K562 (cell line): ENCODE measurements around the gene GJB4. TPM values are rescaled to one million over a fixed set of nuclear protein-coding genes. Genes with fewer than 3 reads are reported as not detected.

Experiments used
- ATAC-seq: fragments of 200-7000 bp; cut with Tn5 transposase; 3 replicates; pipeline ENCODE4 v1.9.1; 2020; ENCODE audit warnings: moderate library complexity
- BruUV-seq: library from RNA; stranded (reverse); fragments of 400-500 nt; replicated peaks from 2 replicates; lab custom pipeline; 2021; lab: Mats Ljungman, UMichigan
- CTCF ChIA-PET: fragments of 300-600 bp; formaldehyde crosslinking; extraction: SDS; loops from one replicate; lab custom pipeline; 2021; ENCODE audit warnings: low intra/inter-chr PET ratio; lab: Yijun Ruan, JAX
- POLR2A ChIA-PET: fragments of 300-600, 350-650 bp; sonication (Branson Sonifier 250); formaldehyde crosslinking; extraction: SDS; loops from one replicate; lab custom pipeline; 2021; ENCODE audit warnings: antibody characterized with exemption, inconsistent platforms; lab: Yijun Ruan, JAX
- DNase-seq, 4 experiments: peaks; one replicate each; pipeline versions ENCODE4 v3.0.0 to v3.0.0-alpha.2; 2011 to 2018; ENCODE audit warnings: low spot score in 3 of 4, mixed read lengths in 3 of 4; ENCODE audit errors: extremely low read depth in 1 of 4
- FAIRE-seq: peaks from 2 replicates; lab custom pipeline; 2011; peaks lifted over from hg19 to GRCh38; lab: Jason Lieb, UNC
- H2AFZ ChIP-seq: 2 replicates; pipeline ENCODE4 v1.6.0; 2011; ENCODE audit warnings: low read depth, low read length, control low read depth, inconsistent platforms
- H3K27ac ChIP-seq: fragments of 200-600 bp; 3 replicates; pipeline ENCODE4 v1.8.0; 2011; ENCODE audit warnings: low read depth, mild to moderate bottlenecking, control low read depth, inconsistent platforms, low read length, moderate library complexity, mixed read lengths; ENCODE audit errors: extremely low read depth
- H3K27me3 ChIP-seq, 2 experiments: fragments of 300-600 bp in 1 of 2; 2 replicates in 1 of 2; 3 replicates in 1 of 2; pipeline versions ENCODE4 v1.6.0 to v1.8.0; 2011; ENCODE audit warnings: inconsistent platforms in 2 of 2, low read length in 2 of 2, mild to moderate bottlenecking in 1 of 2, mixed read lengths in 1 of 2, moderate library complexity in 1 of 2; ENCODE audit not compliant: control insufficient read depth in 2 of 2, insufficient read depth in 2 of 2
- H3K36me3 ChIP-seq: fragments of 300-600 bp; 3 replicates; pipeline ENCODE4 v1.8.0; 2011; ENCODE audit warnings: mild to moderate bottlenecking, low read length, inconsistent platforms; ENCODE audit not compliant: control insufficient read depth, insufficient read depth
- H3K4me1 ChIP-seq, 2 experiments: fragments of 200-600 bp in 1 of 2; replicated peaks in 1 of 2; 2 replicates in 1 of 2; 3 replicates in 1 of 2; pipeline versions ENCODE4 v1.5.1 to v1.8.0; 2011; ENCODE audit warnings: inconsistent platforms in 2 of 2, low read length in 2 of 2, mild to moderate bottlenecking in 1 of 2, mixed read lengths in 1 of 2, moderate library complexity in 1 of 2; ENCODE audit not compliant: control insufficient read depth in 2 of 2, insufficient read depth in 2 of 2
- H3K4me2 ChIP-seq: 2 replicates; pipeline ENCODE4 v1.6.1; 2011; ENCODE audit warnings: low read length, control low read depth, inconsistent platforms, mixed read lengths; ENCODE audit not compliant: insufficient read depth
- H3K4me3 ChIP-seq: fragments of 200-600 bp; sonication (generic), shearing (Covaris generic); 2 replicates; pipeline ENCODE4 v1.5.1; 2016; ENCODE audit warnings: control low read depth, inconsistent platforms
- H3K79me2 ChIP-seq: fragments of 200-600 bp; 3 replicates; pipeline ENCODE4 v1.8.0; 2011; ENCODE audit warnings: low read length, inconsistent platforms; ENCODE audit not compliant: control insufficient read depth, insufficient read depth
- H3K9ac ChIP-seq, 2 experiments: 2 replicates each; pipeline versions ENCODE4 v1.6.0 to v1.6.1; 2011; ENCODE audit warnings: low read depth in 2 of 2, low read length in 2 of 2, control low read depth in 1 of 2, inconsistent platforms in 1 of 2, mild to moderate bottlenecking in 1 of 2, mixed read lengths in 1 of 2; ENCODE audit not compliant: insufficient read depth in 1 of 2
- H3K9me1 ChIP-seq: one replicate; pipeline ENCODE4 v1.6.0; 2011; ENCODE audit warnings: inconsistent platforms, mild to moderate bottlenecking, low read length, moderate library complexity; ENCODE audit not compliant: control insufficient read depth, insufficient read depth
- H3K9me3 ChIP-seq: replicated peaks from 2 replicates; pipeline ENCODE4 v1.5.1; 2011; ENCODE audit warnings: low read depth, low read length, inconsistent platforms; ENCODE audit not compliant: control insufficient read depth, insufficient read depth
- H4K20me1 ChIP-seq: replicated peaks from 2 replicates; pipeline ENCODE4 v1.6.1; 2011; ENCODE audit warnings: low read length, inconsistent platforms, mixed read lengths; ENCODE audit not compliant: control insufficient read depth, insufficient read depth
- GATAD2B ChIP-seq: fragments of 450-650 bp; IDR thresholded peaks from 2 replicates; pipeline ENCODE4 v1.6.1; 2017; ENCODE audit warnings: mild to moderate bottlenecking, borderline replicate concordance
- NFIC ChIP-seq: fragments of 450-650 bp; IDR thresholded peaks from 2 replicates; pipeline ENCODE4 v1.6.1; 2017; ENCODE audit warnings: mild to moderate bottlenecking, inconsistent platforms
- SAFB ChIP-seq: fragments of 200-400 bp; formaldehyde crosslinking; IDR thresholded peaks from 2 replicates; pipeline ENCODE4 v1.6.1; 2017; ENCODE audit warnings: low read depth, low read length, borderline replicate concordance
- TGIF2 ChIP-seq: sonication (generic); formaldehyde crosslinking; IDR thresholded peaks from 2 replicates; pipeline ENCODE4 v1.8.1; 2022; ENCODE audit warnings: mild to moderate bottlenecking, missing genetic modification reagents, moderate library complexity
- ZNF311 ChIP-seq: fragments of 250-450 bp; sonication (Bioruptor Pico); IDR thresholded peaks from 2 replicates; pipeline ENCODE4 v1.4.0; 2020; ENCODE audit warnings: mild to moderate bottlenecking, moderate library complexity
- ZNF347 ChIP-seq: fragments of 450-650 bp; formaldehyde crosslinking; IDR thresholded peaks from 2 replicates; pipeline ENCODE4 v1.4.0; 2020; ENCODE audit warnings: low read depth, mild to moderate bottlenecking, moderate library complexity
- WGBS: fragments of 100-300 bp; shearing (Covaris generic); methylation state at CpG from one replicate; pipeline ENCODE4 v1.1.6; 2016; ENCODE audit warnings: low coverage, mixed read lengths; ENCODE audit not compliant: insufficient coverage; ENCODE audit errors: missing lambda C conversion rate; 5-methylcytosine and 5-hydroxymethylcytosine counted together
- in situ Hi-C: fragments of 300-500 bp; cut with MboI; formaldehyde crosslinking; loops from 4 replicates; pipeline ENCODE4 v1.15.0; 2018; ENCODE audit warnings: inconsistent platforms, mixed read lengths
- intact Hi-C: fragments of 100-400 bp; cut with micrococcal nuclease; formaldehyde crosslinking; loops from 2 replicates; pipeline ENCODE4 v1.14.2; 2022
- polyA plus RNA-seq, 8 experiments: library from polyadenylated mRNA; depleted of rRNA in 4 of 8; stranded (reverse) in 5 of 8; unstranded in 3 of 8; fragments of >200 nt; fragmentation: Nextera tagmentation in 2 of 8; fragmentation: Illumina TruSeq in 1 of 8; extraction: Ambion mirVana in 2 of 8; extraction: Trizol in 1 of 8; gene quantifications; 2 replicates each; pipeline versions ENCODE4 v1.2.1 to v1.2.3, GENCODE V29; 2011 to 2014; ENCODE audit warnings: inconsistent platforms in 1 of 8, missing spikeins in 1 of 8
- total RNA-seq, 7 experiments: library from RNA; depleted of rRNA in 6 of 7; stranded (reverse); fragments of >200 nt in 6 of 7; fragmentation: Illumina TruSeq in 2 of 7; extraction: Trizol in 2 of 7; gene quantifications; 2 replicates each; pipeline versions ENCODE4 v1.2.1 to v1.2.3, GENCODE V29; 2011 to 2021; ENCODE audit warnings: low replicate concordance in 1 of 7
- TF ChIP-seq, protein P1 (sequence below), 2 experiments: fragments of 450-650 bp; formaldehyde crosslinking in 1 of 2; IDR thresholded peaks; 2 replicates each; pipeline versions ENCODE4 v1.4.0 to v1.6.1; 2014 to 2020; ENCODE audit warnings: mild to moderate bottlenecking in 2 of 2, borderline replicate concordance in 1 of 2, low read depth in 1 of 2

GJB4 gene
- total and polyA plus RNA-seq, 9 of the 15 experiments (the other 6 are each of a cell fraction or from before 2014, with no cell fraction given) = 0.03 TPM; not detected in 8

- in situ Hi-C loops = no loop called here
- H3K4me3 ChIP-seq = no peak overlapping the region
- CTCF ChIA-PET = interaction anchor here (0.9 kb wide), 1 partner anchor 86 kb away, joined by 4 read pairs; no protein-coding TSS in a partner anchor
These were observed 20.4 kb downstream of the GJB4 start for GRCh38 chr1:34779962-34780361.

More at GRCh38 chr1:34779962-34780361, 20.4 kb downstream of the GJB4 start:
- intact Hi-C loops = no loop called here
- no peaks in the 10 kb centered on the region for H3K9me1 ChIP-seq
- no peaks in the 10 kb centered on the region for H3K79me2 ChIP-seq
- H3K9me3 ChIP-seq = no peaks in the 10 kb centered on the region
- peaks cover 0 to 15% of the 10 kb centered on the region in 2 experiments; a peak in 1 of 5 replicates for H3K4me1 ChIP-seq
- H3K4me2 ChIP-seq = no peak overlapping the region
- 0 out of 2 replicates have a peak, but pooled peaks cover 3% of the 10 kb centered on the region for H4K20me1 ChIP-seq
- H3K9ac ChIP-seq = no peak overlapping the region
- POLR2A ChIA-PET = no interaction called here
- H3K27me3 ChIP-seq = peaks cover 48 to 76% of the 10 kb centered on the region in 2 experiments
- H3K36me3 ChIP-seq = no peaks in the 10 kb centered on the region
- ATAC-seq = no peak
- DNase-seq = no peak
- H2AFZ ChIP-seq = no peak overlapping the region
- FAIRE-seq = no peak
- no TSS peak for BruUV-seq
- no peak overlapping the region for H3K27ac ChIP-seq
- whole genome bisulfite sequencing = 0% methylated on average over 5 of the region's 5 CpGs
- TF ChIP-seq, protein P1, sequence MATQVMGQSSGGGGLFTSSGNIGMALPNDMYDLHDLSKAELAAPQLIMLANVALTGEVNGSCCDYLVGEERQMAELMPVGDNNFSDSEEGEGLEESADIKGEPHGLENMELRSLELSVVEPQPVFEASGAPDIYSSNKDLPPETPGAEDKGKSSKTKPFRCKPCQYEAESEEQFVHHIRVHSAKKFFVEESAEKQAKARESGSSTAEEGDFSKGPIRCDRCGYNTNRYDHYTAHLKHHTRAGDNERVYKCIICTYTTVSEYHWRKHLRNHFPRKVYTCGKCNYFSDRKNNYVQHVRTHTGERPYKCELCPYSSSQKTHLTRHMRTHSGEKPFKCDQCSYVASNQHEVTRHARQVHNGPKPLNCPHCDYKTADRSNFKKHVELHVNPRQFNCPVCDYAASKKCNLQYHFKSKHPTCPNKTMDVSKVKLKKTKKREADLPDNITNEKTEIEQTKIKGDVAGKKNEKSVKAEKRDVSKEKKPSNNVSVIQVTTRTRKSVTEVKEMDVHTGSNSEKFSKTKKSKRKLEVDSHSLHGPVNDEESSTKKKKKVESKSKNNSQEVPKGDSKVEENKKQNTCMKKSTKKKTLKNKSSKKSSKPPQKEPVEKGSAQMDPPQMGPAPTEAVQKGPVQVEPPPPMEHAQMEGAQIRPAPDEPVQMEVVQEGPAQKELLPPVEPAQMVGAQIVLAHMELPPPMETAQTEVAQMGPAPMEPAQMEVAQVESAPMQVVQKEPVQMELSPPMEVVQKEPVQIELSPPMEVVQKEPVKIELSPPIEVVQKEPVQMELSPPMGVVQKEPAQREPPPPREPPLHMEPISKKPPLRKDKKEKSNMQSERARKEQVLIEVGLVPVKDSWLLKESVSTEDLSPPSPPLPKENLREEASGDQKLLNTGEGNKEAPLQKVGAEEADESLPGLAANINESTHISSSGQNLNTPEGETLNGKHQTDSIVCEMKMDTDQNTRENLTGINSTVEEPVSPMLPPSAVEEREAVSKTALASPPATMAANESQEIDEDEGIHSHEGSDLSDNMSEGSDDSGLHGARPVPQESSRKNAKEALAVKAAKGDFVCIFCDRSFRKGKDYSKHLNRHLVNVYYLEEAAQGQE (IDR thresholded peaks at IDR 0.05; ENCODE audit: borderline replicate concordance) = no peak
- TF ChIP-seq, protein P1 (CRISPR knock-in tag; IDR thresholded peaks at IDR 0.05; ENCODE audit: low read depth) = no peak
- no peak for TF ChIP-seq ZNF311
- TF ChIP-seq TGIF2 (CRISPR knock-in tag) = no peak
- TF ChIP-seq ZNF347 (CRISPR knock-in tag) = no peak
- TF ChIP-seq NFIC = no peak
- TF ChIP-seq GATAD2B = no peak
- TF ChIP-seq SAFB = no peak
